H1 (cell line): ENCODE data around the gene CAD. TPM values are rescaled to one million over a fixed set of nuclear protein-coding genes. Genes with fewer than 3 reads are reported as not detected.

Experiments used
- CTCF ChIA-PET: fragments of 300-600 bp; sonication (Branson Sonifier 250); formaldehyde crosslinking; loops from one replicate; lab custom pipeline; 2021; ENCODE audit not compliant: partially characterized antibody; lab: Charles Lee
- POLR2A ChIA-PET: fragments of 300-600 bp; sonication (Branson Sonifier 250); formaldehyde crosslinking; loops from one replicate; lab custom pipeline; 2021; ENCODE audit warnings: inconsistent platforms; ENCODE audit not compliant: partially characterized antibody; lab: Charles Lee
- DNase-seq, 2 experiments: peaks; one replicate each; pipeline versions ENCODE4 v3.0.0 to v3.0.0-alpha.2; 2010 to 2022; ENCODE audit warnings: low spot score in 2 of 2, low read depth in 1 of 2, mixed read lengths in 1 of 2
- FAIRE-seq: peaks from 2 replicates; lab custom pipeline; 2011; peaks lifted over from hg19 to GRCh38; lab: Jason Lieb, UNC
- H2AFZ ChIP-seq: 2 replicates; pipeline ENCODE4 v1.8.1; 2012; ENCODE audit warnings: low read length, inconsistent platforms
- H2AK5ac ChIP-seq: 2 replicates; pipeline ENCODE4 v1.6.1; 2013; ENCODE audit warnings: low read depth, low read length
- H2BK120ac ChIP-seq: replicated peaks from 2 replicates; pipeline ENCODE3; 2013; ENCODE audit warnings: low read depth, low read length, inconsistent platforms
- H2BK12ac ChIP-seq: 2 replicates; pipeline ENCODE4 v1.6.1; 2013; ENCODE audit warnings: low read depth, low read length
- H2BK15ac ChIP-seq: 2 replicates; pipeline ENCODE4 v1.6.1; 2013; ENCODE audit warnings: low read length
- H2BK20ac ChIP-seq: 2 replicates; pipeline ENCODE4 v1.6.1; 2013; ENCODE audit warnings: low read length
- H2BK5ac ChIP-seq: 2 replicates; pipeline ENCODE4 v1.6.1; 2013; ENCODE audit warnings: low read depth, low read length
- H3K14ac ChIP-seq: 2 replicates; pipeline ENCODE4 v1.6.1; 2013; ENCODE audit warnings: inconsistent platforms; ENCODE audit not compliant: insufficient read length
- H3K18ac ChIP-seq: 2 replicates; pipeline ENCODE4 v1.6.1; 2013; ENCODE audit warnings: low read length; ENCODE audit errors: extremely low read depth
- H3K23ac ChIP-seq: 2 replicates; pipeline ENCODE4 v1.6.1; 2013; ENCODE audit warnings: inconsistent platforms; ENCODE audit not compliant: insufficient read length
- H3K23me2 ChIP-seq: 2 replicates; pipeline ENCODE4 v1.6.1; 2013; ENCODE audit warnings: low read depth, low read length
- H3K27ac ChIP-seq: 2 replicates; pipeline ENCODE4 v1.6.1; 2011; ENCODE audit warnings: low read depth, low read length, inconsistent platforms
- H3K27me3 ChIP-seq, 4 experiments: replicated peaks in 1 of 4; 1 replicate in 1 of 4; 2 replicates in 3 of 4; pipeline versions ENCODE4 v1.6.1 to v1.8.1; 2011 to 2013; ENCODE audit warnings: low read length in 3 of 4, mild to moderate bottlenecking in 3 of 4, inconsistent platforms in 2 of 4, mixed read lengths in 2 of 4, moderate library complexity in 1 of 4; ENCODE audit not compliant: control insufficient read depth in 3 of 4, insufficient read depth in 3 of 4; ENCODE audit errors: extremely low read depth in 1 of 4
- H3K36me3 ChIP-seq, 4 experiments: 2 replicates each; pipeline versions ENCODE4 v1.6.1 to v1.8.1; 2011 to 2013; ENCODE audit warnings: mild to moderate bottlenecking in 4 of 4, low read length in 3 of 4, moderate library complexity in 2 of 4, control low read depth in 1 of 4, inconsistent platforms in 1 of 4; ENCODE audit not compliant: insufficient read depth in 4 of 4, control insufficient read depth in 2 of 4
- H3K4ac ChIP-seq: replicated peaks from 2 replicates; pipeline ENCODE3; 2013; ENCODE audit warnings: low read length, low read depth, mixed read lengths, inconsistent platforms; ENCODE audit not compliant: insufficient read length
- H3K4me1 ChIP-seq, 4 experiments: replicated peaks in 1 of 4; 1 replicate in 1 of 4; 2 replicates in 3 of 4; pipeline versions ENCODE4 v1.6.1 to v1.8.1; 2011 to 2013; ENCODE audit warnings: low read length in 3 of 4, inconsistent platforms in 2 of 4, mixed read lengths in 1 of 4; ENCODE audit not compliant: insufficient read depth in 4 of 4, control insufficient read depth in 3 of 4
- H3K4me2 ChIP-seq, 2 experiments: 2 replicates each; pipeline versions ENCODE4 v1.6.1 to v1.8.1; 2011 to 2013; ENCODE audit warnings: low read depth in 2 of 2, low read length in 2 of 2, control low read depth in 1 of 2, inconsistent platforms in 1 of 2, mild to moderate bottlenecking in 1 of 2; ENCODE audit not compliant: insufficient read depth in 1 of 2
- H3K4me3 ChIP-seq, 4 experiments: fragments of 200-600, 300-600 bp in 1 of 4; sonication (generic), shearing (Covaris generic), sonication (Bioruptor Twin) in 1 of 4; 2 replicates each; pipeline versions ENCODE4 v1.5.1 to v1.8.1; 2011 to 2016; ENCODE audit warnings: low read length in 4 of 4, low read depth in 3 of 4, control low read depth in 2 of 4, inconsistent platforms in 2 of 4, mild to moderate bottlenecking in 2 of 4, mixed read lengths in 1 of 4, moderate library complexity in 1 of 4; ENCODE audit not compliant: insufficient read depth in 2 of 4; ENCODE audit errors: extremely low read depth in 1 of 4
- H3K56ac ChIP-seq: replicated peaks from 2 replicates; pipeline ENCODE3; 2013; ENCODE audit warnings: low read depth, mild to moderate bottlenecking, mixed read lengths, low read length, inconsistent platforms; ENCODE audit not compliant: insufficient read length
- H3K79me1 ChIP-seq: 2 replicates; pipeline ENCODE4 v1.6.1; 2013; ENCODE audit warnings: low read depth, low read length, control low read depth
- H3K79me2 ChIP-seq, 2 experiments: 2 replicates each; pipeline versions ENCODE4 v1.6.1 to v1.8.1; 2012 to 2013; ENCODE audit warnings: low read length in 2 of 2, mild to moderate bottlenecking in 2 of 2, inconsistent platforms in 1 of 2; ENCODE audit not compliant: insufficient read depth in 2 of 2, control insufficient read depth in 1 of 2
- H3K9ac ChIP-seq, 4 experiments: replicated peaks in 1 of 4; 1 replicate in 1 of 4; 2 replicates in 3 of 4; pipeline versions ENCODE4 v1.6.1 to v1.8.1; 2011 to 2013; ENCODE audit warnings: low read depth in 3 of 4, low read length in 3 of 4, control low read depth in 2 of 4, mild to moderate bottlenecking in 2 of 4, moderate library complexity in 2 of 4, inconsistent platforms in 1 of 4; ENCODE audit errors: extremely low read depth in 1 of 4
- H3K9me3 ChIP-seq, 2 experiments: 2 replicates each; pipeline versions ENCODE4 v1.6.1 to v1.8.1; 2012 to 2013; ENCODE audit warnings: mild to moderate bottlenecking in 2 of 2, moderate library complexity in 2 of 2, control low read depth in 1 of 2, inconsistent platforms in 1 of 2, low read depth in 1 of 2, low read length in 1 of 2, mixed read lengths in 1 of 2; ENCODE audit not compliant: insufficient read depth in 2 of 2
- H4K20me1 ChIP-seq, 2 experiments: replicated peaks in 1 of 2; 2 replicates each; pipeline versions ENCODE3 to v1.8.1; 2011 to 2013; ENCODE audit warnings: inconsistent platforms in 2 of 2, low read length in 2 of 2, mild to moderate bottlenecking in 1 of 2; ENCODE audit not compliant: insufficient read depth in 2 of 2, control insufficient read depth in 1 of 2
- H4K5ac ChIP-seq: 2 replicates; pipeline ENCODE4 v1.6.1; 2013; ENCODE audit warnings: low read length, low read depth, mixed read lengths, inconsistent platforms; ENCODE audit not compliant: insufficient read length
- H4K8ac ChIP-seq: 2 replicates; pipeline ENCODE4 v1.8.0; 2013; ENCODE audit warnings: mild to moderate bottlenecking, moderate library complexity, low read length, inconsistent platforms; ENCODE audit not compliant: insufficient read depth; ENCODE audit errors: extremely low read depth
- H4K91ac ChIP-seq: replicated peaks from 2 replicates; pipeline ENCODE3; 2013; ENCODE audit warnings: low read length, mixed read lengths, inconsistent platforms; ENCODE audit not compliant: insufficient read length
- CHD1 ChIP-seq: IDR thresholded peaks from 2 replicates; pipeline ENCODE4 v1.6.1; 2012; ENCODE audit warnings: low read depth, low read length, improper control_type of control experiment
- CHD2 ChIP-seq: IDR thresholded peaks from 2 replicates; pipeline ENCODE4 v1.6.1; 2012; ENCODE audit warnings: low read length, improper control_type of control experiment
- EP300 ChIP-seq, 2 experiments: IDR thresholded peaks; 1 replicate in 1 of 2; 2 replicates in 1 of 2; pipeline ENCODE4 v1.6.1; 2011 to 2012; ENCODE audit warnings: low read depth in 2 of 2, low read length in 2 of 2, mild to moderate bottlenecking in 2 of 2, borderline replicate concordance in 1 of 2, inconsistent platforms in 1 of 2, moderate library complexity in 1 of 2
- JUN ChIP-seq: IDR thresholded peaks from 2 replicates; pipeline ENCODE4 v1.6.1; 2011; ENCODE audit warnings: low read depth, mild to moderate bottlenecking, improper control_type of control experiment, low read length
- KDM4A ChIP-seq: IDR thresholded peaks from one replicate; pipeline ENCODE4 v1.7.1; 2012; ENCODE audit warnings: low read depth, mild to moderate bottlenecking, moderate library complexity, low read length, inconsistent platforms; ENCODE audit not compliant: severe bottlenecking
- MAFK ChIP-seq: IDR thresholded peaks from 2 replicates; pipeline ENCODE4 v1.6.1; 2012; ENCODE audit warnings: low read depth, mild to moderate bottlenecking, improper control_type of control experiment, low read length
- POLR2A ChIP-seq, 2 experiments: IDR thresholded peaks; 1 replicate in 1 of 2; 2 replicates in 1 of 2; pipeline ENCODE4 v1.6.1; 2011; ENCODE audit warnings: low read depth in 2 of 2, low read length in 2 of 2, mild to moderate bottlenecking in 2 of 2; ENCODE audit errors: control extremely low read depth in 1 of 2
- SP2 ChIP-seq: IDR thresholded peaks from 2 replicates; pipeline ENCODE4 v1.6.1; 2012; ENCODE audit warnings: mild to moderate bottlenecking, low read length, inconsistent platforms
- WGBS, 2 experiments: shearing (Covaris generic) in 1 of 2; methylation state at CpG; one replicate each; pipeline versions ENCODE4 v1.1.6 to v1.1.7; 2013 to 2015; ENCODE audit warnings: low lambda C conversion rate in 2 of 2, mixed read lengths in 2 of 2, inconsistent platforms in 1 of 2, low coverage in 1 of 2, missing lambda C conversion rate in 1 of 2; ENCODE audit not compliant: insufficient replicate concordance in 2 of 2, insufficient coverage in 1 of 2, insufficient read length in 1 of 2; ENCODE audit errors: extremely low coverage in 1 of 2, missing lambda C conversion rate in 1 of 2; 5-methylcytosine and 5-hydroxymethylcytosine counted together
- polyA plus RNA-seq, 7 experiments: library from polyadenylated mRNA; depleted of rRNA in 3 of 7; stranded (reverse) in 5 of 7; unstranded in 2 of 7; fragments of >200 nt in 5 of 7; fragments of 200-250 nt in 2 of 7; gene quantifications; 1 replicate in 5 of 7; 2 replicates in 1 of 7; 4 replicates in 1 of 7; pipeline versions ENCODE4 v1.2.1 to v1.2.3, GENCODE V29; 2011 to 2013; ENCODE audit warnings: missing spikeins in 2 of 7, mixed read lengths in 2 of 7
- total RNA-seq: library from RNA; stranded (reverse); fragmentation: NEBNext Ultra II Directional; extraction: Animal tissue kit (Norgen Biotek cat#: 25700); gene quantifications from 2 replicates; pipeline ENCODE4 v1.2.1, GENCODE V29; 2021
- TF ChIP-seq, protein P1 (sequence below): IDR thresholded peaks from 2 replicates; pipeline ENCODE4 v1.6.1; 2012; ENCODE audit warnings: low read length, inconsistent platforms

The CAD gene
- total and polyA plus RNA-seq, 2 of the 8 experiments (the other 6 are each of a cell fraction or from before 2014, with no cell fraction given), result 130 to 146 TPM

DNA sequence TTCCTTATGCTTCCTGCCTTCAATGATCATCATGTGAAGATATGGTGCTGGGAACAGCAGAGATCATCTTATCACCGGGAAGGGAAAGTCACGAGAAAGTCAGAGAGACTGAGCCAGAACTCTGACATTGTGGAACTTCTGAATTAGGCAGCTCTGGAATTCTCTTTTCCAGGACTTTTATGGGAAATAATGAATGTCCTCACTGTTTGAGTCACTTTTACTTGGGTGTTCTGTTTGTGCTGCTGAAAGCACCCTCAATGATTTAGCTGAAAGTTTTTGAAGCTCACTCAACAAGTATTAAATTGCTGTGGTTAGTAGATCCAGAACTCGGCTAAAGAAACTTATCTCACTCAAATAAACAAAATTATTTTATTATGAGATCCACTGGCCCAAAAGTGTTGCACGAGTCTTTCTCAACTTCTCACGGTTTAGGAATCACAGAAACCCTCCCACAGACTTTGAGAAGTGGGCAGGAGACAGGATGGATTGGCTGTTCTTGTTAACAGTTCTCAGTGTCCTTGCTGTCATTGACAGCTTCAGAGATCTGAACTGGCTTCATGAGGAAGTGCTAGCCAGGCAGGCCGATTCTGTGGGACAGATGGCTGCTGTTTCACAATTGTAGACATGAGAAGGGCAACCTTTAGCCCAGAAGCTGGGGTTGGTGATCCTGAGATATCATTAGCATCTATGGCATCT, 31.7 kb upstream of the CAD start:
- 85% methylated on average over 6 of the region's 6 CpGs; no CpG with 5 or more reads in 1 of the 2 experiments for WGBS, 2 experiments
- Histone ChIP-seq H4K20me1 (no peaks in the 10 kb centered on the region), H3K9ac (no peak overlapping the region), H4K5ac (no peak overlapping the region), H2AFZ (peak overlapping the region; percentile 23; the same call in 1 of the 2 replicates), H3K18ac (no peak overlapping the region), H3K9me3 (no peaks in the 10 kb centered on the region), H3K4me2 (no peak overlapping the region), H3K27me3 (no peaks in the 10 kb centered on the region)
- no peak for TF ChIP-seq POLR2A (IDR thresholded peaks at IDR 0.05; ENCODE audit: control extremely low read depth in 1 of 2, low read depth in 2 of 2, low read length in 2 of 2)
- no peak for TF ChIP-seq CHD1
- TF ChIP-seq, protein P1, sequence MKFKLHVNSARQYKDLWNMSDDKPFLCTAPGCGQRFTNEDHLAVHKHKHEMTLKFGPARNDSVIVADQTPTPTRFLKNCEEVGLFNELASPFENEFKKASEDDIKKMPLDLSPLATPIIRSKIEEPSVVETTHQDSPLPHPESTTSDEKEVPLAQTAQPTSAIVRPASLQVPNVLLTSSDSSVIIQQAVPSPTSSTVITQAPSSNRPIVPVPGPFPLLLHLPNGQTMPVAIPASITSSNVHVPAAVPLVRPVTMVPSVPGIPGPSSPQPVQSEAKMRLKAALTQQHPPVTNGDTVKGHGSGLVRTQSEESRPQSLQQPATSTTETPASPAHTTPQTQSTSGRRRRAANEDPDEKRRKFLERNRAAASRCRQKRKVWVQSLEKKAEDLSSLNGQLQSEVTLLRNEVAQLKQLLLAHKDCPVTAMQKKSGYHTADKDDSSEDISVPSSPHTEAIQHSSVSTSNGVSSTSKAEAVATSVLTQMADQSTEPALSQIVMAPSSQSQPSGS, result no peak
- TF ChIP-seq EP300 (IDR thresholded peaks at IDR 0.05; ENCODE audit: borderline replicate concordance in 1 of 2, low read depth in 2 of 2, low read length in 2 of 2), result no peak
- no peak for TF ChIP-seq SP2
- no peak for TF ChIP-seq KDM4A
- TF ChIP-seq JUN, result no peak
- no peak for TF ChIP-seq MAFK
- no peak for TF ChIP-seq CHD2
- TF ChIP-seq, all 59 proteins: peak for 0
- H4K8ac ChIP-seq, result no peak overlapping the region; the same call in 1 of the 2 replicates
- no peaks in the 10 kb centered on the region for H3K4me1 ChIP-seq
- no peak overlapping the region for H3K14ac ChIP-seq
- CTCF ChIA-PET, result interaction anchor here (0.6 to 5.1 kb wide), 10 partner anchors 9 to 89 kb away, joined by 3 to 38 read pairs (median 4); no protein-coding TSS in a partner anchor
- no peaks in the 10 kb centered on the region for H3K79me1 ChIP-seq
- POLR2A ChIA-PET, result interaction anchor here (1.6 kb wide), 1 partner anchor 28 kb away, joined by 3 read pairs; no protein-coding TSS in a partner anchor
- H3K27ac ChIP-seq, result no peak overlapping the region
- no peak overlapping the region for H2BK120ac ChIP-seq
- H2BK5ac ChIP-seq, result no peak overlapping the region
- no peak overlapping the region for H2BK15ac ChIP-seq
- DNase-seq, result no peak
- no peak overlapping the region for H2BK12ac ChIP-seq
- H3K56ac ChIP-seq, result no peak overlapping the region
- no peak overlapping the region for H3K23ac ChIP-seq
- H2BK20ac ChIP-seq, result no peak overlapping the region
- no peak overlapping the region for H3K4ac ChIP-seq
- H3K79me2 ChIP-seq, result no peaks in the 10 kb centered on the region
- H4K91ac ChIP-seq, result no peak overlapping the region
- no peak for FAIRE-seq
- H3K23me2 ChIP-seq, result no peaks in the 10 kb centered on the region
- no peak overlapping the region for H2AK5ac ChIP-seq
- no peak overlapping the region for H3K4me3 ChIP-seq
- H3K36me3 ChIP-seq, result no peaks in the 10 kb centered on the region
